Measurements from ENCODE around the gene VAV2.

GRCh38 chr9:133788045-133788818, 203.9 kb downstream of the VAV2 start:
- TF ChIP-seq EZH2 (IDR thresholded peaks at IDR 0.05; ENCODE audit: low read length, unreplicated experiment), result no peak
- no peak for TF ChIP-seq CTCF (conservative IDR thresholded peaks at IDR 0.05; ENCODE audit: low read depth, low read length)
